ENCODE measurements around the gene FILIP1L.

Gene FILIP1L

DNA sequence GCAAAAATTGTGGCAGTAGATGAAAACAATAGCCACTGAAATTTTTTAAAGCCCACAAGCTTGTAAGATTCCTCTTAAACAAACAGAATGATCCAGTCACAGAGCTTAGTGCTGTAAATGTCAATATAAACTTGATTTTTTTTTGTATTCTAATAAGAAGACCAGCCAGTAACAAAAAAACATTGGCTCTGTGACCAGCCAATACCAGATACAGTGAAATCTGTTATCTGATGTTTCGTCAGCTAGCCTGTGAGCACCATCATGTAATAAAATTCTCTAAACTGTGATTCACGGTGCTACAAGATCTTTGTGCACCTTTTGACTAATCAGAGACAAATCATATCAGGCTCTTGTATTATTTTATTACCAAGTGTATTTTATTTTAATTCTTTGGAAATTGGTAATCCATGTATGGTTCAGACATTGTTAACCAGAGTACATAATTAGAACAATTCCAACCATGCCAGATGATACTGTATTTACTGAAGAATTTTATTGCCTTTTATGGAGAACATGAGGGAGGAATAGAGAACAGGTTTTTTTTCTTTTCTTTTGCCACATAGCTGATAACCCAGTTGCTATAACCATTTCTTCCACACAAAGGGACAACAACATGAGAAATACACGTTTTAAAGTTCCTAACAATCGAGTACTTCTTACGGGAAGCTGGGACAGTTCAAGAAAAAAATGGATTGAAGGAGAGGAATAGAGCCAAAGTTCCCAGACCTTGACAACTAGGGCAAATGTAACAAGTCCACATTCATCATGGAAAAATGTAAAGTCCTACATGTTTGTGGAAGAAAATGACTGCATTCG is 71.9 kb downstream of the FILIP1L start:
- no peak for DNase-seq (ENCODE audit: low spot score)

DNA sequence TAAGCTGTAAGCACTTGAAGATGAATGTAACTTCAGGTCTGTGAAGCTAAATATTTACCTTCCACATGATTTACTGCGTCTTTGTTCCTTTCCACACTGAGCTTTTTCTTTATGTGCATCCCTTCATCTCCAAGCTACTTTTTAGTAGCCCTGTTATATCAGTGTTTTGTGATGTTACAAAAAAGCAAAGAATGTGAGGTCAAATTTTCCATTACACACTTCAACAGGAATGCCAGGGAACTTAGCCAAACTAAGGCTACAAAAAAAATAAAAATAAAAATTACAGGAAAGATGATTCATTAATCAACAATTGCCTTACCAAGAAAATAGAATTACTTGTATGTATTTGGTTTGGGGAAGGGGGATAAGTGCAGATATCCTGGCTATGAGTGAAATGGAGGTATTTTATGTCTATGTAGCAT is 73.0 kb downstream of the FILIP1L start:
- no peak for DNase-seq (ENCODE audit: low spot score)

DNA sequence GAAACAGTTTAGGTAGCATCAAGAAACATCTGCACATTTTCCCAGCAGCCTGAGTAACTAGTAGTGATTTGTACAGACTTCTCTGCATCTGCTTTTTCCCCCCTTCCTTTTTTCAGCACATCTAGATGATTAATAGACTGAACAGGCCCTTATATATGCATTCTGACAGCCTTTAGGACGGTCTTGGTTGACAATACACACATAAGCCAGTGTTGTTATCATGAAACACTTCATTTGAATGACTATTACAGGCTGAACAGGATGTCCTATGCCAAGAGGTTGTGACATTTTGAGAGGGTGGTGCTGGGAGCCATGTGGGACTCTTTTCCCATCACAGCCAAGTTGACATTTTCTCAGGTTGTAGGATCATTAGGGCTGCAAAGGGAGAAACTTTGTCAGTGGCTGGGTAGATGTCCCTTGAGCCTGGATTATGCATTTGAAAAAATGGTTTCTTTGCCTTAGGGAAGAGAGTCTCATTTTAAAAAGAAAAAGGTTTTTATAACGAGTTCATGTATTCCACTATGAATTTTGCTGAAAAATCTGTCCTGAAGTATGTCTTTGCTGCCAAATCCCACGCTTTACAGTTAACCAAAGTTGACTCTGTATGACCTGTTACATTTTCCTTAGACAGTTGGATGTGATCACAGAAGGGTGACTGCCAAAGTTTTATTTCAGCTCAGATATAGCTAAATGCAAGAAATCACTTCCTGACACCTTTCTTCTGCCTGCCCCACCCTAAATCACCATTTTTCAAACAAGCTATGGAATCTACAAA is 73.7 kb downstream of the FILIP1L start:
- no peak for DNase-seq (ENCODE audit: low spot score)

DNA sequence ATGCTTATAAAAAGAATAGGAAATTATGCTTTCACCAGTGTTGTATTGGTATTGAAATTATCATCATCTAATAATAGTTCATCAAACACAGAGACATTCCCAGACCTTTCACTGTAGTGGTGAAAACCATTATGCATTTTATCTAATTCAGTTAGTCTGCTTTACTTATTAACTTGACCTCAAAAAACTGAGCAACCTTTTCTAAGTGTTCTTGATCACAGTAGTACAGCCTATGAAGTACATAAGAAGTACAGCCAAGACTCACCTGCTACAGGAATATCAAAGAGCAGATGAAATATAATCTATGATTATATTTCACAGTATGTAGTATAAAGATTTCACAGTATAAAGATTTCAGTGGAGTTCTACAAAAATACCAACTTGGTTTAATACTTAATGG is 75.2 kb downstream of the FILIP1L start:
- DNase-seq (ENCODE audit: low spot score), result no peak

DNA sequence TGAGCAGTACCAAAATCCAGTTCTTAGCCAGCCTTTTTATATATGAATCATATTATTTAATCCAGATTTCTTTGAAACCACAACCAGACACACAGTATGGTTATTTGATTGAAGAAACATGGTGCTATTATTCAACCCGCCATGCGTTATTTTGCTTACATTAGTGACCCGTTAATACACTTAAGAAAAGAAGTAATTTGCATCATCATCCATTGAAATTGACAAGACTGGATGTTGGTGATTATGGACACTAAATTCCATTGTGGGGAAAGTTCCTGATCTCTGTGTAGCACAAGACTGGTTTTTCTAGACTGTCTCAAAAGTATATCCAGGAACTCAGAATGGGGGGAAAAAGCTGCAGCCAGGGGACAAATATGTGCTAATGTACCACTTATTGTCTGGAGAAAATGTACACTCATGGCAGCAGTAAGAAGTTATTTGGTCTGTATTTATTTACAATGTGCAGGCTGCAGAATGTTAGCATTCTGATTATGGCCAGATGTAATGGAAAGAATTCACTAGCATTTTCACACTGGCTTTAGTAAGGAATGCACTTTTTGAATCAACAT is 80.3 kb downstream of the FILIP1L start:
- DNase-seq (ENCODE audit: low spot score), result no peak

DNA sequence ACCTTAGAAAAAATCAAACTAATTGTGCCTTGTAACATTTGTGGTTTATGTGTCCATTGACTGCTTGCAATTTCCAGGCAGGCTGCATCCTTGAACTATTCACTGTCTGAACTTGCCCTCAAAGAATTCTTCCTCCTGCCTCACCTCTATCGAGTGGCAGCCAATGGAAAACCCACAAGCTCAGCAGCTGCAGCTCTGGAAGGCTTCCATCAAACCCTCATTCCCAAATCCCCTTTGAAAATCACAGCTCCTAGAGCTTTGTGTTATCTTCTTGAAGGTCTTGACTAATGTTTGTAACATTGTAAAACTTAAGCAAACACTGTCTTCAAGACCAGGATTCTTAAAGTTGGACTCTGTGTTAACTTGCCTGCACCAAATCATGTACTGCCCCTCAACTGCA is 81.1 kb downstream of the FILIP1L start:
- no peak for DNase-seq (ENCODE audit: low spot score)

DNA sequence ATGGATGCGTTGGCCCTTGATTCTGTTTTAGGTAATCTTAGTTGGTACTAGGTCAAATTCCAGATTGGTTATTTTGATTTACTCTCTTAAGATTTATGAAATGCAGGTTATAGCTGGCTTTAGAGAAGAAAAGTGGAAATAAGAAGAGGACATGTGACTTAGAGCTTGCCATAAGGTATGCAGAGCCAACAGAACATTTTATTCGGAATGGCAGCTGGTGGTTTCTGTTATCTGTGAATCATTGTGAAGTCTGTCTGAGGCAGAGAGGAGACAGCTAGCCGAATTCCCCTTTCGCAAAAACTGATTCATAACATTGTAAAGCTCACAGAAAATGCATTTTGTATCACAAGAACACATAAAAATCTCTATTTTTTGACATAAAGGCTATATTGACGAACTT is 82.1 kb downstream of the FILIP1L start:
- DNase-seq (ENCODE audit: low spot score), result no peak

DNA sequence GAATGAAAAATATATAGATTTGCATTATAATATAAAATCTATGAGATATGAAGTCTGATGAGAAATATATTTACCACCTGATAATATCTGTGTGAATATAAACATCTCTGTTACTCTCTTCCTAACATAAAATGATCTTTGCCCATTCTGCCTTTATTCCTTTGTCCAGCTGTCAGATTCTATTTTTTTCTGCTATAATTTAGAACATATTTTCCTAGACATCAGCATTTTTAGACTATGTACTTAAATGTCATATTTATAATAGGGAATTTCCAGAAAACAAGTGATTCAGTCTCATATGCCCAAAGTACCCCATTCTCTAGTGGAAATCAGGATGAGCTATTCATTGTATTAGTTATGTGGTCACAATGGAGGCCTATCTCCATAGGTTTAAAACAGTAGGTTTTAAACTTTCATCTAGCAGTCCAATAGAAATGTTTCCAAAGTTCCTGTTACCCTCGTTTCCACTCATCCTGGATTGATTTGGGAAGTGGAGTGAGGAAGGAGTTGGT is 83.3 kb downstream of the FILIP1L start:
- DNase-seq (ENCODE audit: low spot score), result no peak

DNA sequence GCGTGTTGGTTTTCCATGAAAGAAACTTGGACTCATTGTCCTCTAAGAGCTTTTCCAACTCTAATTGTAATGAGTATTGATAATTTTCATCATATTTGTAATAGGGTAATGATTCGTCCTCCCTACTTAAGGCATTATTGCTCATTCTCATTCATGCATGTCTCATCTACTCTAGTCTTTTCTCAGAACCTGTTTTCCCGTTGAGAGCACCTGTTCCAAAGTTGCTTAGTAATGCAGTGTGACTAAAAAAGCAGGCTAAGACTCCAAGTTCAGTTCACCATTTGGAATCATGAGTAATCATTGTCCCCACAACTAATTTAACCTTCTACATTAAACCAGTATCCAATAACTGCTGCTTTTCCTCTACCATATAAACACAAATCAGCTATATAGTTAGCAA is 84.0 kb downstream of the FILIP1L start:
- DNase-seq (ENCODE audit: low spot score), result no peak

DNA sequence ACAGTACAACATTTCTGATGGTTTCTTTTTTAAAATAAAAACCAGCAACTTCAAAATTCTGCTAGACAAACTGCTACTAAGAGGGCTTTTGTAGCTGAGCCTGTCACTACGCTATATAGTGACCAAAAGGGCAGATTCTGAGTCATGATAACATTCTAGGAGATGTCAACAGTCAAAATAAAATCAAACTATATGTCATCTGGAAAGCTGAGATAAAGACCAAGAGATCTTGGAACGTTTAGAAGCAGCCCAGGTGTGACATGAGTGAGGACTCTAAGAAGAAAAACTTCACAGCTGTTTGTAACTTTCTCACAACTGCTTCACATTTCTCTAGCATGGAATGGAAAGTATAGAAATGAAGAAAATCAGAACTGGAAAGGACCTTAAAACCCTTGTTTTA is 84.6 kb downstream of the FILIP1L start:
- DNase-seq (ENCODE audit: low spot score), result no peak

DNA sequence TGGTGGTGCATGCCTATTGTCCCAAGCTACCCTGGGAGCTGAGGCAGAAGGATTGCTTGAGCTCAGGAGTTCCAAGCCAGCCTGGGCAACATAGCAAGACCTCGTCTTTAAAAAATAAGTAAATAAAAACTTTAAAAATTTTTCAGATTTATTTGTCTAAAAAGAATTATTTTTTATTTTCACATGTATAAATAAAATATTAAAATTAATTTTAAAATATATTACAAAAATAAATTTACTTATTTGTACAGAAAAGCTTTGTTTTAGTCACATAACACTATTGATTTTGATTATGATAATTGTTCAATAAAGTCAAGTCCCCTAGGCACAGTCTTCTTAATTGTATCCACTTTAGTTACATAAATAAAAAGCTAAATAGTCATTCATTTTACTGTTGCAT is 85.2 kb downstream of the FILIP1L start:
- no peak for DNase-seq (ENCODE audit: low spot score)

DNA sequence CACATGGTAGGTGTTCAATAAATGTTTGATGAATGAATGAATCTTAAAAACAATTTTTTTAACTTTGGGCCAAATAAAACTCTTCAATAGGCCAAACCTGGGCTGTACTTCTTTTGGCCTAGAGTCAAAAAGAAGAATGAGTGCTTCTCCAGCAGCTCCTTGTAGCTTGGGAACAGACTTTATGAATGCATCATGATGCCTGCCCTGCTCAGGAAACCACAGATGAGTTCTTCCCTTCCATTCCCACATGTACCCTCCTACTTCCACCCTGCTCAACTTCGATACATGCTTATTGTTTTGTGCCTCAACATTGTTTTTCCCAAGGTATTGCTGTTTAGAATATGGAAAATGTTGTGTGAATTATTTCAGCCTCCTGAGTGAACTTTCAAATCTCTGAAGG is 87.0 kb downstream of the FILIP1L start:
- DNase-seq (ENCODE audit: low spot score), result no peak

DNA sequence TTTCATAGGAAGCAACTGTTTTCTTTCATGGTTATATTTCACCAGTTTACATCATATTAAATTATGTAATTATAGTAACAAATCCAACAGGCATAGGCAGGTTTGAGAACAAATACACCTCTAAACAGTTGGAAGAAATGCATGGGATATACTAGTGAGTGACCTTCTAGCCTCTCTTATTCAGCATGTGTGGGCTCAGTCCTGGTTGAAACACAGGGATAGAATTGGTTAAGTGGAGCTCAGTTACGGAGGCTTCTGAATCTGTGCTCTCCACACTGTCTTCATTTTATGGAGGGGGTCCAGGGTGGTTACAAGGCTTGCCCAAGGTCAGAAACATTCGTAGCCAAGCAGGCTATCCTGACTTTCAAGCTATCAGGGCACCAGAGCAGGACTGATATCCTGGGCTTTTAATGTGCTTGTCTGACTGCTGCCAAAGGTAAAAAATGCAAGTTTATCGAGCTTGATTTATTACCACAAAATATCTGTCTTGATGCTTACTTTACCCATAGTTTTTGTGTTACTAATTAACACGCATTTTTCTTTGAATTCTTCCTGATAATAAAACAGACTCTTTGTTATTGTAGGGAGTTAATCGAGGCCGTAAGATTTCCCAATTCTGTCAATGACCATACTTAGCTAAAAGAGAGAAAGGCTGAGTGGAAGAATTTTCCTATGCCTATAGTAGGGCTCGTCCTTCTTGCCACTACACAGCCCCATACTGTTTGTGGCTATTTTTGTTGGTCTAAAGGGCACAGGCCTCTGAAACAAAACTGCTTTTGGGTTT is 89.6 kb downstream of the FILIP1L start:
- no peak for DNase-seq (ENCODE audit: low spot score)

DNA sequence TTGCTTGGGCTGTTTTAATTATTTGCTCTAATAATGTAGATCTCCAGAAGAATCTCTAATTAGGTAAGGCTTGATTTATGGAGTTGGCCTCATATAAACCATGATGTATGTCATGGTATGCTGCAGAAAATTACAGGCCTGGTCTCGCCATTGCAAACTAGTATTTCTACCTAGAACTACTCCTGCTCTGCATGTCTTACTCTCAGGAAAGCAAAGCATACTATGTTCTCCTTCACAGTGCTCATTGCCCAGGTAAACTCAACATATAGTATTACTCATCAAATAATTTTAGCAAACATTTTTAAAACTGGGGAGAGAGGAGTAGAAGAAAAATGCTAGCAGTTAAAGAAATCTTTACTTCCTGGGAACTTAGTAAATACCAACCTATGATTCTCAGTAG is 90.7 kb downstream of the FILIP1L start:
- no peak for DNase-seq (ENCODE audit: low spot score)

DNA sequence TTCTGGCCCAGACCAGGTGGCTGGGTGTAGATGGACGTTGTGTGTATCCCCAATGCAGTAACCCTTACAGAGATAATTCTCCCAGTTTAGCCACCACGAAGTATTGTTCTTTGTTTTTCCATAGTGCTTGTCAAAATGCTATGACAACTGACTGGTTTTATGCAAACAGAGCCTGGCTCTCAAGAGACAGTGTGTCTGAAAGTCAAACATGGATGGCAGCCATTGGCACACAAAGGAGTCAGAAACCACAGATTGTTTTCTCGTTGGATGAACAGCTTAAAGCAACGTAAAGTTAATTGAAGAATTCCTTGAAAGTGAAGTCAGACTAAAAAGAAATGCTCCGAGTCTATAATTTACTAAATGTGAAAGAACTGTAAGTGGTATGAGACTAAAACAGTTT is 91.2 kb downstream of the FILIP1L start:
- DNase-seq (ENCODE audit: low spot score), result no peak

DNA sequence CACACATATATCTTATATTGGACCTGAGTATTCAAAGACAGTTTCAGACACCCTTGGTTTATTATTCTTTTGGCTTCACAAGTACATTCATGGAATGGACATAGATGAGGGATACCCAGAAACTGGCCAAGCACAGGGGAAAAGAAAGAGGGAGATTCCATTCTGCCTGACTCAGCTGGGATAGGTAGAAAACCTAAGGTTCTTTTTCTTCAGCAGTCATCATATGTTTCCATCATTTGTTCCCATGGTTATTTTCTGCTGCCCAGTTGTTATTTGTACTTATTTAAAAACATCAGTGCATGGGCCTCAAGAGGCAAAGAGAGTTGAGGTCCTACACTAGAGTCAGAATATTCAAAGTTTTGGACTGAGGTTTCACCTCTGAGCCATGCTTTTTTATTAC is 91.8 kb downstream of the FILIP1L start:
- DNase-seq (ENCODE audit: low spot score), result no peak

DNA sequence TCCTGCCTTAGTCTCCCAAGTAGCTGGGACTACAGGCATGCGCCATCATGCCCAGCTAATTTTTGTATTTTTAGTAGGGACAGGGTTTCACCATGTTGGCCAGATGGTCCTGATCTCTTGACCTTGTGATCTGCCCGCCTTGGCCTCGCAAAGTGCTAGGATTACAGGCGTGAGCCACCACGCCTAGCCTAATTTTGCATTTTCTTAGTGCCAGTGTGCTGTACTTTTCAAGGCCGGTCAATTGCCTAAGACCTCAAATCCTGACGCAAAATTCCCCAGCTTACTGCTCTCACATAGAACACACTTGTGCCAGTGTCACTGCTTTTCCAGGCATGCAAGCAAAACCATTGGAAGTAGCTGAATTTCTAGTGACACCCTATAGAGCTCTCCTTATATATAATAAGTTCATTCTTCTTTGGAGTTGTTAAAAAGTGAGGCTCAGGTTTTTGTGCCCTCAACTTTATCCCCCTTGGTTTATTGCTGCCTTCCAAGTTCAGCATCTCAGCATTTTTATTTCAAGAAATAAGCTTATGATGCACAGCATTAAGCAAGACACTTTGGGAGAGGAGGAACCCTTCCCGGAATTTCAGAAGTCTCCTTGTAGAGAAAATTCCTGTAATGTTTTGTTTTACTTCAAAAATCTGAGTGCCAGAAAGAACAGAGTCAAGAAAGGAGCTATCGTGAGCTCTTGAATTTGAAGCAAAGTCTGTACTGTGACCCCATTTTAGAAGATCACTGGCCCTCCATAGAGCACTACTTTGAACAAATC is 93.2 kb downstream of the FILIP1L start:
- no peak for DNase-seq (ENCODE audit: low spot score)

DNA sequence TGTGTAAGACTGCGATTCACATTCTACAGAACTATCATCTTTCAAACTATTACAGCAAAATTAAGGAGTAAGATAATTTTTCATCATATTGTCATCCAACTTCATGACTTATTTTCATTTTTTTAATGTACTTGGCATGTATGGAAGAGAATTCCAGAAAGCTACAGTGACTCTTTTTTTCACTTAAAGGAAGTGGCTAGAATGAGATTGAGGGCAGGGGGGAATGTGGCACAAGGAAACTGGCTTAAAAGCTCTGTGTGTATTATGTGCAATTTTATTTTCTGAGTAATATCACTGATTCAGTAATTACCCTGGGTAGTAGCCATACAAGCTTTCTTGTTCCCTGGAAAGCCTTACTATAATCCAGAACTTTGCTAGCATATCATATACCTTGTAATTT is 94.6 kb downstream of the FILIP1L start:
- no peak for DNase-seq (ENCODE audit: low spot score)

DNA sequence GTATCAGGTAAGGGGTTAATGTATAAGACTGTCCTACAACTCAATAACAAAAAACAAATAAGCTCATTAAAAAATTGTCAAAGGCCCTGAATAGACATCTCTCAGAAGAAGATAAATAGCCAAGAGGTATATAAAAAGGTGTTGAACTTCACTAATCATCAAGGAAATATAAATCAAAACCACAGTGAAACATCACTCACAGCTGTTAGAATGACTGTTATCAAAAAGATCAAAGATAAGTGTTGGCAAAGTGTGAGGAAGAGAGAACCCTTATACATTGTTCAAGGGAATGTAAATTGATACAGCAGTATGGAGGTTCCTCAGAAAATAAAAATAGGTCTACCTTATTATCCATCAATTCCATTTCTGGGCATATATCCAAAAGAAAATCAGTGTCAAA is 95.5 kb downstream of the FILIP1L start:
- DNase-seq (ENCODE audit: low spot score), result no peak

DNA sequence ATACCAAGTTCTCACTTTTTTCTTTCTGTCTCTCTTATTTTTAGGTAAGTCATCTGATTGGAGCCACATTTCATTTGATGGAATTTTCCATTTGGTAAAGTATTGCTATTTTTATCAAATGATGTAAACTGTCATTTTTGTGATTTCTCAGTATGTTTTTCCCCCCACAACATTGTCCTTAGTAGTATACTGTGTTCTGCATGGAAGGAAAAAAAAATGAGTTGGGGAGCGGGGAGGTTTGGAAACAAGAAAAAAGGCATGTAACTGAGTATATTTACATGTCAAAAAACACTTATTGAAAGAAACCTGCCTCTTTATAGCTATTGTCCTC is 104.2 kb downstream of the FILIP1L start:
- no peak for DNase-seq (ENCODE audit: low spot score)

DNA sequence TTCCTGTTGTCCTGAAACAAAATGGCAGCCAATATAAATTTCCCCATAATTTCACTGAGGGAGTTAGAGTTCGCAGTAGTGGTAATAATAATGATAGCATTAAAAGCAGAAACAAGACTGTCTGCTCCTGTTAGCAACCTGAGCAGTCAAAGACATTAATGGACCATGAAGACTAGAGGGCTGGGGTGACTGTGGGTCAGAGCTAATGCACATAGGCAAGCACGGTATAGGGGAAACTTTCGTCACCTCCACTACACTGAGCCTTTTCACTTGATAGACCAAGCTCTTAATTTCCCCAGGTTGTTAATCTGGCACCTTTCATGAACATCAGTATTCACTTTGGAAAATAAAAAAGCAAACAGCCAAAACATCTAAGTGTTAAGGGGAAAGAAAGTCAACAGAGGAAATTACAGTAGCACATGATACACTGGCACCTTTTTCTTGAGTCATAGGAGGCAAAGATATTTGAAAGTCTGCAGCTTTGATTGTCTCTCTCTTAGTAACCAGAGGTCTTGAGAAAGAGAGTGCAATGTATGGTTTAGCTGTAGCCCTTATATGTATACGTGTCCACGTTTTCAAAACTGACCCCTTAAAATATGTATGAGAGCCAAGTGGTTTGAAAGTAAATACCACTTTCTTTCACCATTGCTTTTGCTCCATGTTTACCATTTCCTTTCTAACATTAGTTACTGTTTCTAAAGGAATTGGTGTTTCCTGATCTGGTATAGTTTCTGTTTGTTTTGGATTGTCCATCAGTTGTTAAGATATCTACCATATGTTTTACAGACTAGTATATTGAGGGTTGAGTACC is 104.8 kb downstream of the FILIP1L start:
- DNase-seq (ENCODE audit: low spot score), result no peak

Measured in germinal center (tissue), 1 donor.